ENCODE measurements around the gene BAZ1B. TPM values are rescaled to one million over a fixed set of nuclear protein-coding genes. Genes with fewer than 3 reads are reported as not detected.
A peak's percentile ranks its signal among the peaks of the same experiment; 100 is the strongest.
"Not testable (repeated sequence)": the region's sequence is repeated elsewhere in the genome, so short reads cannot be mapped to it uniquely, and the experiment has no call there.

BAZ1B gene
- total RNA-seq, 3 donors from 2014 or later (not counting 1 experiment from before 2014, with no cell fraction given), result 50.1 to 61.9 (median 59.9) TPM

GRCh38 chr7:73569042-73569608, 47.0 kb upstream of the BAZ1B start:
- Histone ChIP-seq H3K27ac (ENCODE audit: low read length) (no peak overlapping the region), H3K9me3 (ENCODE audit: control insufficient read depth, insufficient read depth, low read length) (no peaks in the 10 kb centered on the region), H3K27me3 (ENCODE audit: control insufficient read depth, insufficient read depth, low read length) (no peaks in the 10 kb centered on the region), H3K36me3 (ENCODE audit: control insufficient read depth, insufficient read depth, low read length) (peaks cover 42% of the 10 kb centered on the region), H3K4me1 (ENCODE audit: control insufficient read depth, insufficient read depth, low read length) (peaks cover 9% of the 10 kb centered on the region), H3K4me3 (ENCODE audit: low read length) (no peak overlapping the region)
- H3K4me1 Mint-ChIP-seq, result peaks cover 7 to 14% of the 10 kb centered on the region in 2 donors
- intact Hi-C loops (cut with micrococcal nuclease), result no loop called here
- no peak overlapping the region for H3K4me3 Mint-ChIP-seq
- WGBS (ENCODE audit: insufficient coverage), result 92% methylated on average over 5 of the region's 5 CpGs
- no peak overlapping the region for H3K27ac Mint-ChIP-seq
- ATAC-seq (no peak), DNase-seq (no peak)
- TF ChIP-seq CTCF (IDR thresholded peaks at IDR 0.05), result no peak
- H3K36me3 Mint-ChIP-seq, result no peaks in the 10 kb centered on the region
- H3K27me3 Mint-ChIP-seq (ENCODE audit: low read depth in 2 of 2), result no peaks in the 10 kb centered on the region
- no peaks in the 10 kb centered on the region for H3K9me3 Mint-ChIP-seq

DNA sequence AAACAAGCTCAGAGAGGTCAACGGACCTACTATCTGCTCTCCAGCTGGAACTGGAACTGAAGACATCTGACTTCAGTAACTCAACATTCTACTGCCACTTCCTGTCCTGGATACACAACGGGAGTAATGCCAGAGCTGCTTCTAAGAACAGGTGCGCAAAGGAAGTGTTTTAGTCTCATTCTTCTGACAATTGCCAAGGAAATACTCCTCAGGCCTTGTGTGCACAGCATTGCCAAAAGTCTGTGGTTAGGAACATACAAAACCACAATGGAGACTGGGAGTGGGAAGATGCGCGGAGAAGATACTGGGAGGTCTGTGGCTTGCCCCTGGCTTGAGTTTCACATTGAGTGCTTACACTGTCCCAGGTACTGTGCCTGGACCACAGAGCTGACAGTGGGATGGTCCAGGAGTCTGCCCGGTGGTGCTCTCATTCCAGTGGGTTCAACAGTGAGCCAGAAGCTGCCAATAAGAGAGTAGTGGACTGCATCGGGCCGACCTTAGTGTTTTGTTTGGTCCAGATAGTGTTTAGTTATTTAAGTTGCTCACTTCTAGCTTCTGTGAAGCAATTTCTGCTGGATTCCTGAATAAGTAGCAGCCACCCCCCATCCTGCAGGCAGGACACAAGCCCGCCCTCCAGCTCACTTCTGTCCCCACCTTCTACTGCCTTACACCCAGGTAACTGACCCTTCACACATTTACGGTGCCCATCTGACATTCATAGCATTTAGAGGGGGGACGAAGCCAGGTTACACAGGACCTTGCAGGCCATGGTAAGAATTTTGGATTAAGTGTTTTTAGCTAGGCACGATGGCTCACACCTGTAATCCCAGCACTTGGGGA, 46.0 kb upstream of the BAZ1B start:
- TF ChIP-seq CTCF (IDR thresholded peaks at IDR 0.05), result no peak
- Mint-ChIP-seq H3K4me3 (no peak overlapping the region), H3K36me3 (no peaks in the 10 kb centered on the region), H3K4me1 (peaks cover 7 to 14% of the 10 kb centered on the region in 2 donors), H3K27me3 (ENCODE audit: low read depth in 2 of 2) (no peaks in the 10 kb centered on the region), H3K9me3 (no peaks in the 10 kb centered on the region), H3K27ac (no peak overlapping the region)
- intact Hi-C loops (cut with micrococcal nuclease), result no loop called here
- H3K4me3 ChIP-seq (ENCODE audit: low read length), result no peak overlapping the region
- no peak for DNase-seq
- H3K4me1 ChIP-seq (ENCODE audit: control insufficient read depth, insufficient read depth, low read length), result peaks cover 9% of the 10 kb centered on the region
- H3K27me3 ChIP-seq (ENCODE audit: control insufficient read depth, insufficient read depth, low read length), result no peaks in the 10 kb centered on the region
- peaks cover 31% of the 10 kb centered on the region for H3K36me3 ChIP-seq (ENCODE audit: control insufficient read depth, insufficient read depth, low read length)
- ATAC-seq, result no peak
- 86% methylated on average over 12 of the region's 12 CpGs for WGBS (ENCODE audit: insufficient coverage)
- H3K9me3 ChIP-seq (ENCODE audit: control insufficient read depth, insufficient read depth, low read length), result no peaks in the 10 kb centered on the region
- no peak overlapping the region for H3K27ac ChIP-seq (ENCODE audit: low read length)

- no peak overlapping the region for H3K4me3 ChIP-seq (ENCODE audit: low read length)
- Mint-ChIP-seq H3K27ac (no peak overlapping the region), H3K27me3 (ENCODE audit: low read depth in 2 of 2) (peaks cover 0 to under 1% of the 10 kb centered on the region in 2 donors), H3K9me3 (no peaks in the 10 kb centered on the region), H3K4me3 (no peak overlapping the region), H3K36me3 (no peaks in the 10 kb centered on the region), H3K4me1 (peaks cover 7 to 14% of the 10 kb centered on the region in 2 donors)
- no peak overlapping the region for H3K27ac ChIP-seq (ENCODE audit: low read length)
- ATAC-seq (no peak), DNase-seq (no peak)
- intact Hi-C loops (cut with micrococcal nuclease), result no loop called here
- H3K27me3 ChIP-seq (ENCODE audit: control insufficient read depth, insufficient read depth, low read length), result no peaks in the 10 kb centered on the region
- no peak for TF ChIP-seq CTCF (IDR thresholded peaks at IDR 0.05)
- H3K36me3 ChIP-seq (ENCODE audit: control insufficient read depth, insufficient read depth, low read length), result peaks cover 22% of the 10 kb centered on the region
- H3K9me3 ChIP-seq (ENCODE audit: control insufficient read depth, insufficient read depth, low read length), result no peaks in the 10 kb centered on the region
- WGBS (ENCODE audit: insufficient coverage), result no CpG with 5 or more reads among the region's 4 CpGs
- H3K4me1 ChIP-seq (ENCODE audit: control insufficient read depth, insufficient read depth, low read length), result peaks cover 9% of the 10 kb centered on the region
These were observed 45.0 kb upstream of the BAZ1B start for GRCh38 chr7:73567140-73567539.

- ATAC-seq, result not testable (repeated sequence)
- peak overlapping the region in 1 of 2 donors; percentile 84 for H3K27ac Mint-ChIP-seq
- peak overlapping the region; percentile 41 for H3K4me3 ChIP-seq (ENCODE audit: low read length)
These were observed 44.3 kb upstream of the BAZ1B start for GRCh38 chr7:73566431-73566830.

More at GRCh38 chr7:73566431-73566830, 44.3 kb upstream of the BAZ1B start:
- DNase-seq; H3K36me3 Mint-ChIP-seq; H3K27me3 ChIP-seq (ENCODE audit: control insufficient read depth, insufficient read depth, low read length); H3K27ac ChIP-seq (ENCODE audit: low read length); intact Hi-C loops (cut with micrococcal nuclease); H3K9me3 ChIP-seq (ENCODE audit: control insufficient read depth, insufficient read depth, low read length); H3K27me3 Mint-ChIP-seq (ENCODE audit: low read depth in 2 of 2); H3K9me3 Mint-ChIP-seq; H3K4me1 ChIP-seq (ENCODE audit: control insufficient read depth, insufficient read depth, low read length): not testable (repeated sequence)
- H3K36me3 ChIP-seq (ENCODE audit: control insufficient read depth, insufficient read depth, low read length), result peaks cover 20% of the 10 kb centered on the region
- H3K4me1 Mint-ChIP-seq, result peaks cover 7 to 14% of the 10 kb centered on the region in 2 donors
- peak overlapping the region; percentile 69 for H3K4me3 Mint-ChIP-seq
